ENCODE data around the gene LOXL1. TPM values are rescaled to one million over a fixed set of nuclear protein-coding genes. Genes with fewer than 3 reads are reported as not detected.
A peak's percentile ranks its signal among the peaks of the same experiment; 100 is the strongest.

Gene LOXL1
- total and polyA plus RNA-seq, 4 donors, result 0.67 to 2.0 (median 1.4) TPM; not detected in 1

DNA sequence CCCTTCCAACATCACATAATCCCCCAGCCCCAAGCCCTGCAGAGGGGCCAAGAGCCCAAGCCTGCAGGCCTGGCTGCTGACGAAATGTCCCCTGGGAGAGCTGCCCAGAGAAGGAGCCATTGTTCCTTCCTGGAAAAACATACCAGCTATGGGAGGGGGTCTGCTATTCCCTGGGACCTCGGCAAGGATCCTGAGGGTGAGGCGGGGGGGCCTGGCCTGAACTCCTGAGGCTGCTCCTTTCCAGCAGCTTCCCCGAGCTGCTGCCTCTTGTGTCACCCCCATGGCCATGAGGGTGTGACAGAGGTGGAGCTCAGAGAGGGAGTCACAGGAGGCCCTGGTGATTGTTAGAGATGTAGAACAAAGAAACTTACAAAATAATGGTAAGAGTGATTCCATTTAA lies 12.9 kb downstream of the LOXL1 start:
- no peaks in the 10 kb centered on the region for H3K9me3 ChIP-seq (ENCODE audit: control insufficient read depth in 4 of 4, low read length in 3 of 4)
- peaks cover 0 to 8% (median 1%) of the 10 kb centered on the region in 4 donors for H3K4me1 ChIP-seq (ENCODE audit: control insufficient read depth in 4 of 4, insufficient read depth in 4 of 4, low read length in 3 of 4)
- DNase-seq (ENCODE audit: low spot score), result no peak
- no peak overlapping the region for H3K4me3 ChIP-seq (ENCODE audit: low read depth in 1 of 3, low read length in 3 of 3)
- no peak overlapping the region for H3K27ac ChIP-seq (ENCODE audit: low read depth in 1 of 2, low read length in 2 of 2)
- H3K27me3 ChIP-seq (ENCODE audit: control insufficient read depth in 4 of 4, insufficient read depth in 4 of 4, low read length in 3 of 4), result no peaks in the 10 kb centered on the region
- no peak overlapping the region for H3K9ac ChIP-seq (ENCODE audit: low read depth in 1 of 2, low read length in 2 of 2)
- TF ChIP-seq NR2F2 (IDR thresholded peaks at IDR 0.05) (no peak), HNF4A (conservative IDR thresholded peaks at IDR 0.05) (no peak), EGR1 (IDR thresholded peaks at IDR 0.05; ENCODE audit: low read depth in 2 of 2) (no peak), SP1 (IDR thresholded peaks at IDR 0.05) (no peak)
- TF ChIP-seq, protein P1, sequence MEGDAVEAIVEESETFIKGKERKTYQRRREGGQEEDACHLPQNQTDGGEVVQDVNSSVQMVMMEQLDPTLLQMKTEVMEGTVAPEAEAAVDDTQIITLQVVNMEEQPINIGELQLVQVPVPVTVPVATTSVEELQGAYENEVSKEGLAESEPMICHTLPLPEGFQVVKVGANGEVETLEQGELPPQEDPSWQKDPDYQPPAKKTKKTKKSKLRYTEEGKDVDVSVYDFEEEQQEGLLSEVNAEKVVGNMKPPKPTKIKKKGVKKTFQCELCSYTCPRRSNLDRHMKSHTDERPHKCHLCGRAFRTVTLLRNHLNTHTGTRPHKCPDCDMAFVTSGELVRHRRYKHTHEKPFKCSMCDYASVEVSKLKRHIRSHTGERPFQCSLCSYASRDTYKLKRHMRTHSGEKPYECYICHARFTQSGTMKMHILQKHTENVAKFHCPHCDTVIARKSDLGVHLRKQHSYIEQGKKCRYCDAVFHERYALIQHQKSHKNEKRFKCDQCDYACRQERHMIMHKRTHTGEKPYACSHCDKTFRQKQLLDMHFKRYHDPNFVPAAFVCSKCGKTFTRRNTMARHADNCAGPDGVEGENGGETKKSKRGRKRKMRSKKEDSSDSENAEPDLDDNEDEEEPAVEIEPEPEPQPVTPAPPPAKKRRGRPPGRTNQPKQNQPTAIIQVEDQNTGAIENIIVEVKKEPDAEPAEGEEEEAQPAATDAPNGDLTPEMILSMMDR (IDR thresholded peaks at IDR 0.05; ENCODE audit: low read depth, low read length, missing input control), result no peak
- 84% methylated on average over 4 of the region's 4 CpGs for WGBS
- H3K36me3 ChIP-seq (ENCODE audit: control insufficient read depth in 4 of 4, insufficient read depth in 3 of 4, low read depth in 1 of 4, low read length in 3 of 4), result no peaks in the 10 kb centered on the region

DNA sequence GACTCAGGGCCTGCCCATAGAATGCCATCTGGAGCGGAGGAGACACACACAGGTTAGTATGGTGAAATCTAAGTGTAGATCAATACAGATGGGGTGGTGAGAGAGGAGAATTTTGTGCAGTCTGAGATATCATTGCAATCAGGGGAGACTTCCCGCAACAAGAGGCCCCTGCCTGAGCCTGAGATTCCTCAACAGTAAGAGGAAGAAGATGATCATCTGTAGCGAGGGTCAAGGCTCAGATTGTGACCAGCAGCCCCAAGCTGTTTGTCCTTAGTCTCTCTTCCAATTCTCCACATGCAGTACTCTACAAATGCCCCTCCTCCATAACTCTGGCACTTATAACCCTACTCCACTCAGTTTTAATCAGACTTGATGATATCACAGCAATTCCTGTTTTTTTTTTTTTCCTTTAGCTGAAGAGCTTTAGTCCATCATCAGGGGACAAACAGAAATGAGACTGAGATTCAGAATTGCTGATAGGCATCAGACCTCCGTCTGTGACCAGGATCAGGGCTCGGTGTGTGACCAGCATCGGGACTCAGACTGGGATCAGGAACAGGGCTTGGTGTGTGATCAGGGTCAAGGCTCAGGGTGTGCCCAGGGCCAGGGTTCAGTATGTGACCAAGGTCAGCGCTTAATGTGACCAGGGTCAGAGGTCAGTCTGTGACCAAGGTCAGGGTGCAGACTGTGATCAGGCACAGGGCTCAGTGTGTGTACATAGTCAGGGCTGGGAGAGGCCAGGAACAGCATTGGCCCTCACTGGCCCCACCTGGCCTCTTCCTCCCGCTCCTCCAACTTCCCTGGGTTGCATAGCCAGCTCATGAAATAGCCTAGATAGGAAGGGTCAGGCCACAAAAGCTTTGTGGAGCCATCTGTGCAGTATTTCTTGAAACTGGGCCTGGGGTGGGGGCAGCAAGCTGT lies 14.1 kb downstream of the LOXL1 start:
- peak; percentile 67 to 75 for TF ChIP-seq RXRA (IDR thresholded peaks at IDR 0.05)
- peak; percentile 88 to 95 for TF ChIP-seq HNF4A (conservative IDR thresholded peaks at IDR 0.05)
- TF ChIP-seq HNF4G (IDR thresholded peaks at IDR 0.05), result peak; percentile 62
- no peak for TF ChIP-seq SP1 (IDR thresholded peaks at IDR 0.05)
- peak; percentile 93 for TF ChIP-seq NR2F2 (IDR thresholded peaks at IDR 0.05)
- no peak overlapping the region for H3K9ac ChIP-seq (ENCODE audit: low read depth in 1 of 2, low read length in 2 of 2)
- no peaks in the 10 kb centered on the region for H3K9me3 ChIP-seq (ENCODE audit: control insufficient read depth in 4 of 4, low read length in 3 of 4)
- no peaks in the 10 kb centered on the region for H3K36me3 ChIP-seq (ENCODE audit: control insufficient read depth in 4 of 4, insufficient read depth in 3 of 4, low read depth in 1 of 4, low read length in 3 of 4)
- WGBS, result 70% methylated on average over 8 of the region's 8 CpGs
- H3K27me3 ChIP-seq (ENCODE audit: control insufficient read depth in 4 of 4, insufficient read depth in 4 of 4, low read length in 3 of 4), result no peaks in the 10 kb centered on the region
- no peak for DNase-seq (ENCODE audit: low spot score)
- no peak overlapping the region for H3K4me3 ChIP-seq (ENCODE audit: low read depth in 1 of 3, low read length in 3 of 3)
- peaks cover 0 to 8% (median 1%) of the 10 kb centered on the region in 4 donors for H3K4me1 ChIP-seq (ENCODE audit: control insufficient read depth in 4 of 4, insufficient read depth in 4 of 4, low read length in 3 of 4)
- no peak overlapping the region for H3K27ac ChIP-seq (ENCODE audit: low read depth in 1 of 2, low read length in 2 of 2)

DNA sequence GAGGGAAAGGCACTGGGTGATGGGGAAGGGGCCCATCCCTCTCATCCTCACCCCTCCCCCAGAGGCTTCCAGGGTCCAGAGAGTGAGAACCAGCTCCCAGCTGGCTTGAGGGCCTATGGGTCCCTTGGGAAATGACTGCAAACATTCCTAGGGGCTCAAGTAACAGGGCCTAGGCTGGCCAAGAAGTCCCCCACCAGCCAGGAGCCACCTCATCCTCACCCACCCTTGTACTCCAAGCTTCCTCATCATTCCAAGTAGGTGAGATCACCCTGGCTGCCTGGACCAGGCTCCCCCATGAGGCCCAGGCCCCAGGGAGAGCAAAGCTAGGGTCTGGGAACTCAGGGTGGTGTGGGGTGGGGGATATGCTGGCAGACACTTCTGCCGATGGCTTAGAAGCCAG lies 14.8 kb downstream of the LOXL1 start:
- 97% methylated on average over 1 of the region's 1 CpG for WGBS
- H3K9ac ChIP-seq (ENCODE audit: low read depth in 1 of 2, low read length in 2 of 2), result no peak overlapping the region
- no peak overlapping the region for H3K27ac ChIP-seq (ENCODE audit: low read depth in 1 of 2, low read length in 2 of 2)
- TF ChIP-seq, protein P2, sequence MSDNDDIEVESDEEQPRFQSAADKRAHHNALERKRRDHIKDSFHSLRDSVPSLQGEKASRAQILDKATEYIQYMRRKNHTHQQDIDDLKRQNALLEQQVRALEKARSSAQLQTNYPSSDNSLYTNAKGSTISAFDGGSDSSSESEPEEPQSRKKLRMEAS (IDR thresholded peaks at IDR 0.05), result no peak
- TF ChIP-seq YY1 (IDR thresholded peaks at IDR 0.05) (no peak), FOXA2 (IDR thresholded peaks at IDR 0.05) (no peak), GABPA (IDR thresholded peaks at IDR 0.05 in 1 of 2, conservative IDR thresholded peaks at IDR 0.05 in 1 of 2) (no peak), RAD21 (IDR thresholded peaks at IDR 0.05) (no peak), TAF1 (conservative IDR thresholded peaks at IDR 0.05) (no peak), SP1 (IDR thresholded peaks at IDR 0.05) (no peak), NR2F2 (IDR thresholded peaks at IDR 0.05) (no peak), HNF4G (IDR thresholded peaks at IDR 0.05) (no peak)
- TF ChIP-seq, protein P3, sequence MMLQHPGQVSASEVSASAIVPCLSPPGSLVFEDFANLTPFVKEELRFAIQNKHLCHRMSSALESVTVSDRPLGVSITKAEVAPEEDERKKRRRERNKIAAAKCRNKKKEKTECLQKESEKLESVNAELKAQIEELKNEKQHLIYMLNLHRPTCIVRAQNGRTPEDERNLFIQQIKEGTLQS (IDR thresholded peaks at IDR 0.05), result no peak
- TF ChIP-seq, protein P1 (IDR thresholded peaks at IDR 0.05; ENCODE audit: low read depth, low read length, missing input control), result no peak
- TF ChIP-seq, protein P4, sequence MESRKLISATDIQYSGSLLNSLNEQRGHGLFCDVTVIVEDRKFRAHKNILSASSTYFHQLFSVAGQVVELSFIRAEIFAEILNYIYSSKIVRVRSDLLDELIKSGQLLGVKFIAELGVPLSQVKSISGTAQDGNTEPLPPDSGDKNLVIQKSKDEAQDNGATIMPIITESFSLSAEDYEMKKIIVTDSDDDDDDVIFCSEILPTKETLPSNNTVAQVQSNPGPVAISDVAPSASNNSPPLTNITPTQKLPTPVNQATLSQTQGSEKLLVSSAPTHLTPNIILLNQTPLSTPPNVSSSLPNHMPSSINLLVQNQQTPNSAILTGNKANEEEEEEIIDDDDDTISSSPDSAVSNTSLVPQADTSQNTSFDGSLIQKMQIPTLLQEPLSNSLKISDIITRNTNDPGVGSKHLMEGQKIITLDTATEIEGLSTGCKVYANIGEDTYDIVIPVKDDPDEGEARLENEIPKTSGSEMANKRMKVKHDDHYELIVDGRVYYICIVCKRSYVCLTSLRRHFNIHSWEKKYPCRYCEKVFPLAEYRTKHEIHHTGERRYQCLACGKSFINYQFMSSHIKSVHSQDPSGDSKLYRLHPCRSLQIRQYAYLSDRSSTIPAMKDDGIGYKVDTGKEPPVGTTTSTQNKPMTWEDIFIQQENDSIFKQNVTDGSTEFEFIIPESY (IDR thresholded peaks at IDR 0.05), result no peak
- no peaks in the 10 kb centered on the region for H3K36me3 ChIP-seq (ENCODE audit: control insufficient read depth in 4 of 4, insufficient read depth in 3 of 4, low read depth in 1 of 4, low read length in 3 of 4)
- H3K27me3 ChIP-seq (ENCODE audit: control insufficient read depth in 4 of 4, insufficient read depth in 4 of 4, low read length in 3 of 4), result no peaks in the 10 kb centered on the region
- no peaks in the 10 kb centered on the region for H3K9me3 ChIP-seq (ENCODE audit: control insufficient read depth in 4 of 4, low read length in 3 of 4)
- H3K4me1 ChIP-seq (ENCODE audit: control insufficient read depth in 4 of 4, insufficient read depth in 4 of 4, low read length in 3 of 4), result peaks cover 0 to 8% (median 1%) of the 10 kb centered on the region in 4 donors
- DNase-seq (ENCODE audit: low spot score), result no peak
- H3K4me3 ChIP-seq (ENCODE audit: low read depth in 1 of 3, low read length in 3 of 3), result no peak overlapping the region

All from liver (tissue), 9 donors.